ENCODE results near the gene C16orf92.
"Not testable (repeated sequence)": the region's sequence is repeated elsewhere in the genome, so short reads cannot be mapped to it uniquely, and the experiment has no call there.

The C16orf92 gene

DNA sequence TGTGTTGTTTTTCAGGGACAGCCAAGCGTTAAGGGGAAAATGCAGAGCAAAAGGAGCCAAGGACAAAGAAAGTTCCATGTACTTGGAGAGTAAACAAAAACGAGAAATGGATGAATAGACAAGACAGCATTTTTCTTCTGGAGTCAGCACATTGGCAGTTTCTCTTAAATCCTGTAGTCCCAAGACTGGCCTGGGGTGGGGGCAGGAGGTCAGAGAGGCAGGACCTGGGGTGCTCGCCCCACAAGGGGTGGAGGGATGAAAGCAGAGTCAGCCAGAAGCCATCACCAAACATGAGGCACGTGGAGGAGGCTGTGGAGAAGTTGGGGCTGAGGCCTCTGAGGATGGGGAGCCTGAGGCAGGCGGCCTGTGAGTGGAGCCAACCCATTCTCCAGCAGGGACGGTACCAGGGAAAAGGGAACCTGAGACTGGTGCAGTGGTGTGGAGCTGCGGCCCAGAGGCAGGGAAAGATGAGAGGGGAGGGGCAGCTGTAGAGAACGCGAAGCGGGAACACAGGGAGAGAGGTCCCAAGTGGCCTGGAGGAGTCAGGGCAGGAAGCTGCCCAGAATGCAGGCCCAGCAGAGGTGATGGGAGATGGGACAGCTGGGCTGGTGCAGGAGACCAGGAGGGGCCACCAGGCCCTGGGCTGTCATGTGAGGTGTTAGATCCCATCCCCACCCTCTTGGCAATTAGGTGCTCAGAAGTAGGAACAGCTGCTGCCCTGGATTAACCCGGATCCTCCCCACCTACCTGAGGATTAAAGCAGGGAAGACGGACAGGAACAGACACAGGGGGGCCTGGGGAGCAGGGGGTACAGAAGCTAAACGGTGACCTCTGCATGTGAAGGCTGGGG, 4.8 kb downstream of the C16orf92 start:
- peak; percentile 4 for DNase-seq

DNA sequence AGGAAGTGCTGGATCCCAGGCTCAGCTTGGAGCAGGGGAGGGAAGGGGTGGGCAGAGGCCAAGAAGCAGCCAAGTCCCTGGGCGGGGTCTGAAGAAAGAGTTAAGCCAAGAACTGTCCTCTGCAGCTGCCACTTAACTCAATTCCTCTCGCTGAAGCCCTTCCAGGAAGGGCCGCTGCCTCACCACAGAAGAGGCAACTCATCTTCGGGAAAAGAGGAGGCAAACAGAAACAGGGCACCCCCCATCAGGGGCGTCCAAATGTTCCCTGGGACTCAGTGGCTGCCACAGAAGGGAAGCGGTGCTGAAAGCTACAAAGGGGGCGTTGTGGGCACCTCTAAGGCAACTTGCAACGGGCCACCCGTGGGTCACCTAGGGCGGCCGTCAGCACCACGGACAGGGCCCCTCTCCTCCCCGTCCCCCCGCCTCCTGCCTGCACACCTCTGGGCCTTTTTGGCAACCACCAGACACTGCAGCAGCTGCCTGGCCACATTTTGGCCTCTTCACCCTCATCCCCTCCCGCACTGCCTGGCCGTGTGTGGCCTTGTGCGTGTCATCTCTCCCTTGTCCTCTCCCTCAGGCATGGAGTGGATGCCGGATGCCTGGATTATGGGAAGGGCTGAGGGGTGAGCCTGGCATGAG, 5.6 kb downstream of the C16orf92 start:
- DNase-seq: peak; percentile 4

DNA sequence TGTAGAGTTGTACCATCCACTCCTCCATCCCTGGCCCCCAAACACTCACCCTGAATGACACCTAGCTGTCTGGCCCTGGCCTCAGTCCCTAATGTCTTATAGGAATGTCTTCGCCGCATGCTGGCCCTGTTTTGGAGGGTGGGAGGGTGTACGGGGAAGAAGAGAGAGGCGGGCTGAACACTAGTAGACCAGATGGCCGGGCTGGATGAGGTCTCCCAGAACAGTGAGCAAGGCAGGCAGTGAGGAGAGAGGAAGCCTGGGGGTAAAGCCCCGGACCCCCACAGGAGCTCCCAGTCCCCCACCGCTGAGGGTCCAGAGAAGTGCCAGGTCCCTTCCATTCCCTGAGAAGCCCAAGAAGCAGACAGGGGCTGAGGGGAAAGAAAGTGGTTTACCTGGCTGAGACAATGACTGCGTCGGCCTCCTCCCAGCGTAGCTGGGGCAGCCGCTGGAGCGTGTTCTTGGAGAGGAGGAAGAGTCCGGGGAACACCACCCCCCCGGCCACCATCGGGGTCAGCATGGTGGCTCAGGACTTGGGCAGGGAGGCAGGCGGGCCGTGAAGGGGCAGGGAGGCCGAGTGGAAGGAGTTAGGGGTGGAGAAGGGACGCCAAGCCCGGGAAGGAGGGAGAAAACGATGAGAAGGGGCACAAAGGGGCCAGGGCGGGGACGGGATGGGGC, 7.2 kb downstream of the C16orf92 start:
- no peak for DNase-seq

DNA sequence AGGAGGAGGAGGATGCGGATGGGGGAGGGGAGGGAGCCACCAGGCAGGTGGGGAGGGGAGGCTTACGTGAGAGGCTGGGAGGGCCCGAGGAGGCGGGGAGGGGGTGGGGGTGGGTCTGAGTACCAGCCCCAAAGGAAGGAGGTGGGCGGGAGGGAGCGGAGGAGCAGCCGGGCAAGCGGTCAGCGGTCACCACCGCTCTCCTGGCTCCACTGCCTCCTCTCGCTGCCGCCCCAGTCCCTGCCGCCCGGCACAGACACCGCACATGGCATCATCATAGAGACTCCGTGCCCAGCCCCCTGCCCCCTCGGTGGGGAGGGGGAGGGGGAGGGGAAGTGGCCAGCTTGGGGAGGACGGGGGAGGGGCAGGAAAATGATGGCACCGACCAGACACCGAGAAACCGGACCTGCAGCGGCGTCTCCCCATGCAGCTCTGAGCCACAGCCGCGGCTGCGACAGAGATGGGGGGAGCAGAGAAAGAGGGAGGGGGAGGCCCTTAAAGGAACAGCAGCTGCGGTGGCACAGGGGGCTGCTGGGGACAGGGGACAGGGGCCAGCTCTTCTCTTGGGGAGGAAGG, 7.9 kb downstream of the C16orf92 start, which contains the start of gene TLCD3B:
TSS of gene TLCD3B (minus strand) at position 431 of the 573 bp plus-strand sequence. CDS start 744 bp downstream, outside the sequence.
- DNase-seq: no peak

DNA sequence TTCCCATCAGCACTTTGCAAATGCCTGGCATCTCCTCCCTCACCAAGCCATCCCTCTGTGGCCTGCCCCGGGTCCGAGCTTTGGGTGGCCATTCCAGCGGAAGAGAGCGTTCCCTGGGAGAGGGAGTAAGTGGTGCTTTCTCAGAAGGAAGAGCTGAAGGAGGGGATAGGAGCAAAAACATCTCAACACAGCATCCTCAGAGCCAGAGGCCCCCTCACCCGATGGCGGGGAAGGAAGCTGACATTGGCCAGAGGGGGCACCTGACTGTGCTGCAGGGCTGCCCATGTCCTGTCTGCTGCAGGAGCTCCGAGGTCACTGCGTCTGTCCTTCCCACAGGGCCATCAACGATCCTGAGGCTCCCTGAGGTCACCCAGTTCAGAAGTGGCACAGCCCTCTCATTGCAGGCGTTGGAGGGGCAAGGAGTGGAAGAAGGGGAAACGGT, 8.5 kb downstream of the C16orf92 start:
- no peak for DNase-seq

DNA sequence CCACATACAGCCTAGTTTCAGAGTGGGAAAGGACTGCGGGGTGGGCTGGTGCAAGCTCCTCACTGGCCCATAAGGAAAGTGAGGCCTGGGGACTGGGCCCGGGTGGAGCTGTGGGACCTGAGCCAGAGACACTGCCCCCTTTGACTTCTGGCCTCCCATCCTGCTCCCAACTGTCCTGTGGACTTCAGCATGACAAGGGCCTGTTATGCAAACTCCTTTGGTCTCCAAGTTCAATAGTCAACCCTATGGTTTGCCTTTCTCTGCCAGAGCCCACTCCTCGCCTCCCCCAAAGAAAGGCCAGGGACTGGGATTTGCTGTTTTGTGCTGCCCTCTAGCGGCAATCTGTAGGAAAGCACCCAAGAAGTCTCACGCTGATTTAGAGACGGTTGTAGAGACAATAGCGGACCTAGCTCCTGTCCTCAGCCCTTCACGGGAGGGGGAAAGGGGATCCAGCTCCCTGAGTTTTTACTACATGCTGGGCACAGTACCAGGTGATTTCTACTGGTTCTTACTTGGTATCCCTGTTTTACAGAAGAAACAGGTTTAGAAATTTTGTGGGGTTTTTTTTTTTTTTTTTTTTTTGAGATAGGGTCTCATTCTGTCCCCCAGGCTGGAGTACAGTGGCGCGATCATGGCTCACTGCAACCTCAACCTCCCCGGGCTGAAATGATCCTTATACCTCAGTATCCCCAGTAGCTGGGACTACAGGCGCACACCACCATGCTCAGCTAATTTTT, 9.3 kb downstream of the C16orf92 start:
- peak; percentile 27 for DNase-seq

DNA sequence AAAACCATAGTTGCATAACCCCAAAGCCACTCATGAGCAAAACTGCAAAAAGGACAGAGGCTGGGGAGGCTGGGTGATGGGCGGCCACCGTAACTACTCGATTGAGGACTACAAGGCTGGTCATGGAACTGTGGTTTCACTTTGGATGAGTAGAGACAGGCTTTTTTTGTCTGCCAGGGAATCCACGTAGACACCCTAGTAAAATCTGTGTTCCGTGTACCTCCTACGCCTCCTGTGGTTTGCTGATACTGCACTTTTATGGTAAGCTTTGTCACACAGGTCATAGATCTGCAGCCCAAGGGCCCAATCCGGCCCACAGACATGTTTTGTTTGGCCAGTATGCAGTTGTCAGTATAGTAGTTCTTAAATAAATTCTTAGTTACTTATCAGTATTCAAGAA, 10.3 kb downstream of the C16orf92 start:
- DNase-seq: no peak

DNA sequence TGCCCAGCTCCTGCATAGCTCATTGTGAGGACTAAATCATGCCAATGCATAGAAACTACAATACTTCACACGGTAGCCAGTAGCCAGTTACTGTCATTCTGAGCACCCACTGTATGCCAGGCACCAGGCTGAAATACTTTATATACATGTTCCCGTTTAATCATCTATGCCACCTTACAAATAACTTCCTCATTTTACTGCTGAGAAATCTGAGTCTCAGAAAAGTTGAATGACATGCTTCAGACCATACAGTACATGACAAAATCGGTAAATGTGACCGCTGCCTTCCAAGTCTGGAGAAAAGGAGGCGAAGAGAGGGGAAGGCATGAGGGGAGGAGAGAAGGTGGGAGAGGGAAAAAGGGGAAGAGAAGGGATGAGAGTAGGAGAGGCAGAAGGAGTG, 17.2 kb downstream of the C16orf92 start:
- no peak for DNase-seq

DNA sequence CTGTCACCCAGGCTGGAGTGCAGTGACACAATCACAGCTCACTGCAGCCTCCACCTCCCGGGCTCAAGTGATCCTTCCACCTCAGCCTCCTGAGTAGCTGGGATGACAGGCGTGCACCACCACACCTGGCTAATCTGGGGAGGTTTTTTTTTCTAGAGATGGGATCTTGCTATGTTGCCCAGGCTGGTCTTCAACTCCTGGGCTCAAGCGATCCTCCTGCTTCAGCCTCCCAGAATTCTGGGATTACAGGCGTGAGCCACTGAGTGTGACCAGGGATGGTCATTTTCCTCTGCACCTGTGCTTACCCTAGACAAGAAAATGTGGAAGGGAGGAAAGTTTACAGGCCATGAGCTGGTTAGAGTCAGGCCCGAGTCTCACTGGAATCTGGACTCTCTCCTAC, 17.7 kb downstream of the C16orf92 start:
- not testable (repeated sequence) for DNase-seq

DNA sequence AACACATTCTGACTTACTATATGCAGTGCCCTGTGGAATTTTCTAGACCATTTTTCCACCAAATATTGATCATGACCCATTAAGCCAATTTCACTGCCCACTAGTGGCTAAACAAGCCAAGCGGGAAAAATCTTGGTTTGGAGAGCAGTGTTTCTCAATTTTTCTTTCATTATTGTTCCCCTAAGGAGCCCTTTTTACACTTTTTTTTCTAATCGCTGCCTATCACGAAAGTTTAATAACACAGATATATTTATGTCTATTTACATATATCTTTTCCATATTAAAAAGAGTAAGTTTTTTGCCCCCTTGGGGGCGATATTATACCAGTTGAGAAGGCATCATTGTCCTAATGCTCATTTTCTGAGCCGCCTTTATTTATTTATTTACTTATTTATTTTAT, 18.8 kb downstream of the C16orf92 start:
- DNase-seq: no peak

DNA sequence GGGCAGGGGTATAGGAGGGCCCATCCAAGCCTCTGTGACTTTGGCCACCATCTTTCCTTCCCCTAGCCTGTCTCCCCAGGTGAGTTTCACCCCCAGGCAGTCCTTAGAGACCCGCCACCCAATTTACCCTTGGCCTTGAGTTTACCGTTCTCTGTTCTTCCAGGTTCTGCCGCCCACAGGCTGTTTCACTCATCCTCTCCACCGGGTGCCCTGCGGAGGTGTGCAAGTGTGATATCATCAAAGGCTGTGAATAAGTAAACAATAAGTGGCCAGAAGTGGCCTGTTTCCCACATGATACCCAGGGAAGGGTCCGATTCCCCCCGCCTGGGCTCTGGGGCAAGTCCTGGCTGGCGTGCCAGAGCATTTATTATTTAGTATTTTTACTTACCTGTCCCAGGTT, 23.2 kb downstream of the C16orf92 start:
- no peak for DNase-seq

DNA sequence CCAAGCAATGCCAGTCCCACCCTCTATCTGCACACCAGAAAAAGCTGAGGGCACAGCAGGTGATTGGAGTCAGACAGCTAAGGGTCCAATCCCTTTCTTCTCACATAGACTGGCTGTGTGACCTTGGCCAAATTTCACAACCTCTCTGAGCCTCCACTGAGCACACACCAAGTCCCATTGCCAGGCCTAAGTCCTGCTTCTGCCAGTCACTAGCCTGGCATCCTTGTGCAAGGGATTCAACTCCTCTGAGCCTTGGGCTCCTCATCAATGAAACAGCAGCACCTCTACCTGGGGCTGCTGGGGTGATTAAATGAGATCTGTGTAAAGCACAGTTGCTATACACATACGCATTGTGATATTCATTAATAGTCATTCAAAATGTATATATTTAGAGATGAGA, 23.6 kb downstream of the C16orf92 start:
- no peak for DNase-seq

DNA sequence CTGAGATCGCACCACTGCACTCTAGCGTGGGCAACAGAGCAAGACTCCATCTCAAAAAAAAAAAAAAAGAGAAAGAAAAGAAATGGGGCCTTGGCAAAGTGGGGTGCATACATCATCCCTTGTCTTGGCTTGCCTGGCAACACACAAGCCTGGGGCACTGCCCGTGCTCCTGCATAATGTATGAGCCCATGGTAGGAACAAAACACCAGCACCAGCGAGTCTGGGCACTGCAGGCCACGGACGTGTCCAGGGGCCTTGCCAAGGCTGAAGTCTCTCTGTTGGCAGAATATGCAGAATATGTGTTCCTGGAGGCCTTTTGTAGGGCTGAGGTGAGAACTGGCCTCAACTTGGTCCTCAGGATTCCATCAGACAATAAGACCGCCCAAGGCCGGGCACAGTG, 26.9 kb downstream of the C16orf92 start:
- DNase-seq: no peak

DNA sequence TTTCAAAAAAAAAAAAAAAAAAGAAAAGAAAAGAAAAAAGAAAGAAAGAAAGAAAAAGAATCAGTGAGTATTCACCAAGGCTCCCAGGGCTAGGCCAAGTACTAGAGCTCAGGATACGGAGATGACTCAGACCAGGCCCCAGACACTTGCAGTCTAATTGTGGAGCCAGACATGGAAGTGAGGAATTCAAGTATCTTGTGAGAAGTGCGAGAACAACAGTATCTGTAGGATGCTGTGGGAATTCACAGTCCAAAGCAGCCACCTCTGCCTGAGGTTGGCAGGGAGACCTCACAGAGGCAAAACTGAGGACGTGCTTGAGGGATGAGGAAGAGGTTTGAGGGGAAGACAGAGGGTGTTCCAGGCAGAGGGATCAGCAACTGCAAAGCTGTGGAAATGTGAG, 28.5 kb downstream of the C16orf92 start:
- DNase-seq: no peak

DNA sequence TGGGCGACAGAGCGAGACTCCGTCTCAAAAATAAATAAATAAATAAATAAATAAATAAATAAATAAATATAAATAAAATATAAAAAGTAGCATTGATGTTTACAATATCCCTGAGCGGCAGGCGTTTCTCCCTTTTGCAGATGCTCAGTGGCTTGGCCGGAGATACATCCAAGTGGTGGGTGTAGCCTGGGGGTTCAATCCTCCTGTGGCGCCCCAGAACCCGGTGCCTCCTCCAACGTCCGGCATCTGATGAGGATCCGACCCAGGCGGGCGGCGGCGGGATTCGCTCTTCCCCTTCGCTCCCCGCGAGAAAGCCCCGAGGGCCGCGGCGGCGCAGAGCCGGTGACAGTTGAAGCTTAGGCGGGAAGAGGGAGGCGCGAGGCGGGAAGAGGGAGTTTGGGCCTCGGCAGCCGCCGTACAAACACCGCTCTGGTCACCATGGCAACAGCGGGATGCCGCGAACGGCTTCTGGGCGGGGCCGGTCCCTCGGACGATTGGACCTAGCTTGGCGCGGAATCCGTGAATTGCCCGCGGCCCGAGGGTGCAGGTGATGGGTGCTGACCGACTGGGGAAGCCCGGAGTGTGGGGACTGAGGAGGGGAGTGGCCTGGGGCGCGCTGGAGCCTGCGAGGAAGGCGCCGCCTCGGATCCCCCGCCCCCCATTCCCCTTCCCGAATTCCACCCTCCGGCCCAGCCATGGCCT, 29.8 kb downstream of the C16orf92 start:
- DNase-seq: peak; percentile 69

DNA sequence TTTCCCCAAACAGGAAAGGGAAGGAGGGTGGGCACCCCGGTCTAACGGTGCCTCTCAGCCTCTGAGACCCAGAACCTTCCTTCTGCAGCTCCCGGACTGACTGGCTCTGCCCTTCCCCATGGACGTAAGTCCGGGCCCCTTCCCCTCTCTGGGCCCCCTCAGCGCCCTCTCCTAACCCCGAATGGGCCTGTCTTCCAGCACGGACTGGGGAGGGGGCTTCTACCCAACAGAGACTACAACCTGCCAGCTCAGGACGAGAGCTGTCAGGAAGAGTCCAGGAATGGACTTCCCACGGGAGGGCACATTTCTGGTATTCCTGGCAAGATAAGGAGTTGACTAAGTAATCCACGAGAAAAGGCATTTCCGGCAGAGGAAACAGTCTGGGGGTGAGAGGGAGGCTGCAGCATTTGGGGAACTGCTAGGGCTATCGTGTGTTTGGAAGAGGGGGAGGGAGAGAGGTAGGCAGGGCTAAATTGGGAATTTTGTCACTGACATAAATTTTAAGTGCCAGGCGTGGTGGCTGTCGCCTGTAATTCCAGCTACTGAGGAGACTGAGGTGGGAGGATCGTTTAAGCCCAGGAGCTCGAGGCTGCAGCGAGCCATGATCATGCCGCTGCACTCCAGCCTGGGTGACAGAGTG, 30.5 kb downstream of the C16orf92 start:
- DNase-seq: no peak

DNA sequence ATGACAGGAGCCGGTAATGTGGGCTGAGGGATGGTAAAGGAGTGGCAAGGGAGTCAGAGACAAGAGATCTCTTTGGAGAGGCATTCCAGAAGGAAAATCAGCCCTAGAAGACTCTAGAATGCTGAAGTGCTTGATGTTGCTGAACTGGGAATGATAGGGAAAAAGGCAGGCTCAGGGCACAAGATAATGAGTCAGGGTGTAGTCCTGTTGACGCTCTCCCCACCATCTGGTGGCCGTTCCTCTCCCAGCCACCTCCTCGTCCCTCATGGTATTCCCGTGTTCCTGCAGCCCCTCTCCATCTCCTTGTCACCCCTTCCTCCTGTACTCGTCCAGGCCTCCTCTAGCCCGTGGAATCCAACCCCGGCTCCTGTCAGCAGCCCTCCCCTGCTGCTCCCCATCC, 31.5 kb downstream of the C16orf92 start:
- no peak for DNase-seq

DNA sequence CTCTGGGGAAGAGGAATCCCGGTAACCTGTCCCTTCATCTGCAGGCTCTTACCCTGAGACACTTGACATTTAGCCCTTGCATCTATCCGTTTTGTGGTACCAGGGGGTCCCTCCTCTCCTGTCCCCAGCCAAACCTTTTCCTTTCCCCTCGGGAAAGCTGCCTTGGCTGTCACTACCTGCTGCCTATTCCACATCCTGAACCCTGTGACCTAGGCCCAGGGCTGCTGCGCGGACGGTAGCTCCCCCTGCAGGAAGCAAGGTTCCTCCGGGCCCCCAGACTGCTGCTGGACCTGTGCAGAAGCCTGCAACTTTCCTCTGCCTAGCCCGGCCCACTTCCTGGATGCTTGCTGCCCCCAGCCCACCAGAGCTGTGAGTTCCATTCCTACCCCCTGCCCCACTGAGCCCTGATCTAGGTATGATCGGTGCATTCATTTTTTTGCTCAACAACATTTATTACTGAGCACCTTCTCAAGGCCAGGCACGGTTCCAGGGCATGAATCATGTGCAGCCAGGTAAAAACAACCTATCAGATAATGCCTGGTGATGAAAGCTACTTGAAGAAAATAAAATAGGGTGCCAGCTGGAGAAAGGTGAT, 32.1 kb downstream of the C16orf92 start:
- peak; percentile 53 for DNase-seq

DNA sequence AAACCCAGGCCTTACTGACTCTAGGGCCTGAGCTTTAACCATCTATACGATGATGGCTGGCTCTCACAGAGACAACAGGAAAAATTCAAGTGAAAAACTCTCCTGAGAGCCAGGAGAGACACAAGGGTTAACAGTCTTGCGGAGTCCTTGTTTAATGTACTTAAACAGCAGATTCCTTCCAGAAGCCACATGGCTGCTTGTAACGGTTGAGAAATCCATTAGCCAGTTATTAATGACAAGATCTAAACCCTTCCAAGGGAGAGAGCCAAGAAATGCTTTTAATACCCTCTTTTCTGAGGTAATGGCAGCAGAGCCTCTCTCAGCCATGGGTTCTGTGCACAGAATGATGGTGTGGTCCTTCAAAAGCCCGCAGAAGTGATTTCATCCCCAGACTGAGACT, 37.3 kb downstream of the C16orf92 start:
- no peak for DNase-seq

DNA sequence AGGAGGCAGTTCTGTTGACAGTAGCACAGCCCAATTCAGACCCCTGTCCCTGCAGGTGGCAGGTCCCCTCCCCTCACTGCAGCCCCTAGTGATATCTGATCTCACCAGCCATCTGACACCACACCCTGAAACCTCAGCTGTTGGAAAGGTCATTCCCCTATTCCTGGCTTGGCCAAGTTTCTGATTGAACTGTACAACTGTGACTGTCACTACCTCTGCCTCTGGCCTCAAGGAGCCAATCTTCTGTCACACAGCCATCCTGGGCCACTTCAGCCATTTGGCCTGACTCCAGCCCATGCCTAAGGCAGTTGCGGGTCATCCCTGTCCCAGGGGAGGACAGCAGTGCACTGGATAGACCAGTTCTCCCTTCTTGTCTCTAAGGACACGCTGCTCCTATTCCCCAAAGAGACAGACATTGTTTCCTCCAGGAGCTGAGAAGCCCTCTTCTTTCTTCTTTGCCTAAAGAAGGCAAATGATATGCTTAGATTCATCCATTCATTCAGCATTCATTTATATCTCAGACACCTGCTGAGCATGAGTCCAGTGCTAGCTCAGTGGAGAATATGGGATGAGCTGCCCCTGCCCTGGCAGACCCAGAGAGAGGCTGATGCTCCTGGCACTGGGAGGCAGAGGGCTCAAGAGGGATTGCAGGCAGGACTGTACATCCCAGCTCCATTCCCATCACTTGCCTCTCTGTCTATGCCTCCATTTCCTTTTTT, 38.0 kb downstream of the C16orf92 start:
- no peak for DNase-seq

All from 8988T (cell line).